GM12892 (cell line): ENCODE data around the gene SSUH2.
A peak's percentile ranks its signal among the peaks of the same experiment; 100 is the strongest.

ENCODE experiments used
- DNase-seq: peaks from one replicate; pipeline ENCODE4 v3.0.0; 2011; ENCODE audit not compliant: insufficient read length
- FAIRE-seq: peaks from 2 replicates; lab custom pipeline; 2011; peaks lifted over from hg19 to GRCh38; lab: Jason Lieb, UNC
- POLR2A ChIP-seq: IDR thresholded peaks from 2 replicates; pipeline ENCODE4 v1.6.1; 2011; ENCODE audit warnings: low read depth, low read length, control low read depth
- POLR2AphosphoS5 ChIP-seq: IDR thresholded peaks from 2 replicates; pipeline ENCODE4 v1.6.1; 2011; ENCODE audit warnings: low read depth, low read length, control low read depth
- TAF1 ChIP-seq: IDR thresholded peaks from 2 replicates; pipeline ENCODE4 v1.6.1; 2011; ENCODE audit warnings: low read depth, mild to moderate bottlenecking, control low read depth, low read length, borderline replicate concordance

Gene SSUH2

DNA sequence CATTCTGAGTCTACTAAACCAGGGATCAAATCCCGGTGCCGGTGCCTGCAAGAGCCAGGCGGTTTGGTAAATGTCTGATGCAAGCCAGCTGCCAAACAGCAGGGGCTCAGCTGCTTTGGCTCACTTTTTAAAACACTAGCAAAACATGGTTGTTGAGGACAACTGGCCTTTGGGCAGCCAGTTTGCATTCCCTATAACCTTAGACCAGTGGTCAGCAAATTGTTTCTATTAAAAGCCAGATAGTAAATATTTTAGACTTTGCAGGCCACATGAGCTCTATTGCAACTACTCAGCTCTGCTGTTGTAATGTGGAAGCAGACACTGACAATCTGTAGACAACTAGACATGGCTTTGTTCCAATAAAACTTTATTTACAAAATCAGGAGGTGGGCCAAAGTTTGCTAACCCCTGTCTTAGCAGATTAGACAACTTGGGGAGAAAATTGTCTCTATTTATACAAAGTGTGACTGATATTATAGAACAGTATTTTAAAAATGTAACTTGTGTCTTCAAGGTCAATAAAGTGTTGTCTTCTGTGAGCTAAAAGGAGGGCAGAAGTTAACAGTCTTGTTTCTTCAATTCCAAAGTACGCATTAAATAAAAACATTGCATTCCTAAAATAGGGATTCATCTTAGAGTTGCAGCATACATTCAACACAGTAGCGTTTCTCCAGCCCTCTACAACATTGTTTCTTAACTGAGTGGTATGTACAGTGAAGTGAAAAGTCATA is 67.6 kb downstream of the SSUH2 start:
- FAIRE-seq (peak; percentile 62), DNase-seq (no peak)
- TF ChIP-seq POLR2A (no peak), TAF1 (no peak), POLR2AphosphoS5 (no peak)

DNA sequence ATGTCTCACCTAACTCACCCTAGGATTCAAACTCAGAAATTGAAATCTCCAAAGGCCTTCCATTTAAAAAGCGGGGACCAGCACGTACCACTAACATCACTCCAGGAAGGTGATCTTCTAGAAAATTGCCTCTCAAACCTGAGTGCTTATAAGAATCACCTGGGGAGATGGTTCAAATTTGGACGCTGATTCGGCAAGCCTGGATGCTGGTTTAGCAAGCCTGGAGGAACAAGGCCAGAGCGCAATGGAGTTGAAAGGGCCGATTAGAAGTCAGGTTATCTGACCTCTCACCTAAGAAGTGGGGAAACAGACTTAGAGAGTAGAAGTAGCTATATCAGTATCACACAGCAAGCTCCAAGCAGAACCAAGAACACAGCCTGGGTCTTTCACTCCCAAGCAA is 68.2 kb downstream of the SSUH2 start:
- TF ChIP-seq POLR2A = no peak
- TF ChIP-seq TAF1 = no peak
- no peak for FAIRE-seq
- DNase-seq = no peak

DNA sequence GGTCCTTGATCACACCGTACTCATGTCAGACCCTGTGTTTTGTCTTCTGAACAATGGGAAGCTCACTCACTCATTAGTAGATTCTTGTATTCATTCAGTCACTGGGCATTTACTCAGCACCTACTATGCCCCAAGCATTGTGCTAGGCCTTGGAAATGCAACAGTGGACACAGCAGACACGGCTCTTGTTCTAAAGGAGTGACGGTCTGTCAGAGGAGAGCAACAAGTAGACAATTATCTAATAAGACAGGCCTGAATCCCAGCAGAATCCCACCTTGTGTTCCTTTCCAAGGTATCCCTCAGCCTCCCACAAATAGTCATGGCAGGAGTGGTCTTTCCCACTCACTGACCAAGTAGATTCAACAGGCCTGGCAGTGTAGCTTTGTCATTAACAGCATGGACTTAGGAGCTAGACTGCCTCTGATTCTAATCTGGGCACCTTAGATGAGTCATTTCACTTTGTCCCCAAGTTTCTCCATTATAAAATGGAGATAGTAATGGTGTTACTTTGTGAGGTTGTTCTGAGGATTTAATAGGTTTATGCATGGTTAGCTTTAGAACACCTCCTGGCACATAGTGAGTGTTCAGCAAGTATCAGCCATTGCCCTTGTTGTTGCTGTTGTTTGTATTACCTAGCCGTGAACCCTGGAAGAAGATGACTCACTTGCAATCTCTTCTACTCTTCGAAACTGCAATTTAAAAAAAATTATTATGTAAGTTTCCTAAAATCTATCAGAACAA is 69.1 kb downstream of the SSUH2 start:
- no peak for FAIRE-seq
- TF ChIP-seq POLR2A = no peak
- TF ChIP-seq POLR2AphosphoS5 = no peak
- TF ChIP-seq TAF1 = no peak

DNA sequence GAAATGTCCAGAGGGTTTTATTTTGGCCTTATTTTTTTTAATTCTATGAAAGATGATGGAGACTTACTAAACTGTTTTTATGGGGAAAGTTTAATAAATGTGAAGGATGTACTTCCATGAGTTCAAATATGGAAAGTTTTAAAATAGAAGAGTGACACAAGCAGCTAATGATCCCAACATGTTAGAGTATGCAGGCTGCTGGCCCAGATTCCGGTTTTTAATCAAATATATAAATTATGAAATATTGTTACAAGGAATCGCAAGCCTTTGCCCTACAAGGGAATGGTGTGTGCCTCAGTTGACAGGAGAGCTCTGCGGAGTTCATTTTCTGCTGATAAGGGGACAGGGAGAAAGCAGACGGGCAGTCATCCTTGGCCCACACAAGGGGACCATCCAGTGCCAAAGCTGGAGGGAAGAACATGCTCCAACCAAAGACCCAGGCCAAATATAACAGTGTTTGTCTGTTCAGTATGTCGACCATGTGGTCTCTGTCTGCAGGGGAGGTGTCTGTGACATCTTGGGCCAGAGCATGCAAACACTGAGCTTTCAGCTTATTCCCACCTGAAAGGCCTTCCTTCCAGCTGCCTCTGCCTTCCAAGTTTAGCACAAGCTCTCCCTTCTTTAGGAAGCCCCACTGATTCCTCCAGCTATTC is 69.8 kb downstream of the SSUH2 start:
- no peak for TF ChIP-seq POLR2AphosphoS5
- TF ChIP-seq TAF1 = no peak
- TF ChIP-seq POLR2A = no peak
- FAIRE-seq = no peak
- DNase-seq = no peak

More for the DNA sequence above, 69.1 kb downstream of the SSUH2 start:
- no peak for DNase-seq

DNA sequence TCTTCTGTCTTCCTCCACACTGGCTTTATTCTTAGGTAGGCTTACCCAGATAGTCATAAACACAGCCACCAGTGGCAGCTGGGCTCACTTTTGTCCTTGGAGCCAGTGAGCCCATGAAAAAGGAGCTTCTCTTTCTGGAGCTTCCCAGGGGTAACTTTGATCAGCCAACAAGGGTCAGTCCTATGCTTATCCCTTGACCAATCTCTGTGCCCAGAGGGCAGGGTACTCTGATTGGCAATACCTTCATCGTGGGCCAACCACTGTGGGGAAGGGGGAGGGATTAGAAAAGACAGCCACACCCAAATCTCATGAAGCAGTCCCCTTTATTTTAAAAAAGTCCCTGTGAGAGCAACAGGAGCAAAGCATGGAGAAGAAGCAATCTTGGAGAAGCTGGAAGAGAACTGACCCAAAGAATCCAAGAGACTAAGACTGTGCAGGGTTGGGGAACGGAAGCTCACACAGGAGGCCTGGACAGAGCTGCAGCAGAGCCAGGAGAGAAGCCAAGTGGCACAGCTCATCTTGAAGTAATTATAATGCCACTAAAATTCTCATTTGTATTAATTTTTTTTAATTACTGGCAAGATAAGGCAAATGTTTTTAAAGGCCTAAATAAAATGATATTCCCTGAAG is 70.4 kb downstream of the SSUH2 start:
- FAIRE-seq (no peak), DNase-seq (no peak)
- TF ChIP-seq POLR2A = no peak
- no peak for TF ChIP-seq TAF1
- no peak for TF ChIP-seq POLR2AphosphoS5

DNA sequence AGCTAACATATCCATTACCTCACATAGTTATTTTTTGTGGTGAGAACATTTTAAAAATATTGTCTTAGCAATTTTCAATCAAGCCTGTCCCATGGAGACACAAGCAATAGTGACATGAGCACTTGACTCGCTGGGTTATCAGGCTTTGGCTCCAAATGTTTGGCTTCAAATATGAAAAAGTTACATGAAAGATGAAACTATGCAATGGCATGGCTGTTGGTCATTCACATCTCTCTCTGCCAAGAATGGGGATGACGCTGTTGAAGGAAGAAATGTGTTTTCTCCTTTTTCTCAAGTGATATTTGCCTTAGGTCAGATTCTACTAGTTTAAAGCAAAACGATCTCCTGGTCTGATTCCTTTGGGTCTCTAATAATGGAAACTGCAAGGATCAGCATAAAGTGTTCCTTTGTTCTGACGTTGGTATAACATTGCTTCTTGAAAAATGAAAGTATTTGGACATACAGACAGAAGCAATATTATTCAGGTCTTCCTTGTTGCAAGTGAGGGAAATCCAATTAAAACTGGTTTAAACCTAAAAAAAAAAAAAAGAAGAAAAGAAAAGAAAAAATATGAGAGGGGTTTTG is 71.2 kb downstream of the SSUH2 start:
- DNase-seq = no peak
- TF ChIP-seq TAF1 (no peak), POLR2AphosphoS5 (no peak), POLR2A (no peak)
- no peak for FAIRE-seq

DNA sequence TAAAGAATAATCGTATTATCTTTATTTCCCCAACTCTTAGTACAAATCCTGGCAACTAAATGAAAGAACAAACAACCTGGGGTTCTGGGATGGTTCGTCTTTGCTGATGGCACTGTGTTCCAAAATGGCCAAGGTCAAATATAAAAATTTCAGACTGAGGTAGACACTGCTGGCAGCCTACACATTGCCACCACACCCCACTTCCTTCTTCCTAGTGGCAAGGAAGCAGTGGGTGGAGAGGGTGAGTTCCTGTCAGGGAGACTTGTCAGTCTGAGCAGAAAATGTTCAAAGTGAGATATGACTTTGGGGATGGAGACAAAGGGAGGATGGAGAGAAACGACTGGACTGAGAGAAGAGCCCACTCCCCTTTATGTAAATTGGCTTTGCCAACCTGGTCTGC is 73.3 kb downstream of the SSUH2 start:
- DNase-seq = no peak
- FAIRE-seq = no peak
- TF ChIP-seq POLR2AphosphoS5 (no peak), POLR2A (no peak), TAF1 (no peak)
